ENCODE measurements around the gene RNF39.

GRCh38 chr6:30041821-30042220, 33.7 kb downstream of the RNF39 start:
- TF ChIP-seq NFYA (IDR thresholded peaks at IDR 0.05; ENCODE audit: borderline replicate concordance, low read depth, low read length) (no peak), CTCF (IDR thresholded peaks at IDR 0.05 in 2 of 3, conservative IDR thresholded peaks at IDR 0.05 in 1 of 3; ENCODE audit: control insufficient read depth in 2 of 3, extremely low read depth in 1 of 3, insufficient read depth in 1 of 3, low read depth in 3 of 3, low read length in 3 of 3) (no peak), POLR2A (IDR thresholded peaks at IDR 0.05; ENCODE audit: low read depth, low read length) (no peak), CEBPB (IDR thresholded peaks at IDR 0.05; ENCODE audit: borderline replicate concordance in 1 of 2, low read depth in 2 of 2, low read length in 2 of 2) (no peak), SMARCA5 (IDR thresholded peaks at IDR 0.05) (no peak), SKIL (IDR thresholded peaks at IDR 0.05; ENCODE audit: low read depth, poor library complexity, severe bottlenecking) (no peak), POLR2AphosphoS5 (IDR thresholded peaks at IDR 0.05; ENCODE audit: low read length) (no peak), MYC (IDR thresholded peaks at IDR 0.05; ENCODE audit: insufficient read depth, insufficient read length, insufficient replicate concordance, low read length, severe bottlenecking) (no peak), EGR1 (IDR thresholded peaks at IDR 0.05; ENCODE audit: borderline replicate concordance in 1 of 2, low read depth in 2 of 2, low read length in 2 of 2) (no peak), TAF1 (IDR thresholded peaks at IDR 0.05; ENCODE audit: borderline replicate concordance, low read depth, low read length) (no peak)
